Eye (tissue), 1 donor: Measurements from ENCODE around the gene TTC17.
A peak's percentile ranks its signal among the peaks of the same experiment; 100 is the strongest.
"Not testable (repeated sequence)": the region's sequence is repeated elsewhere in the genome, so short reads cannot be mapped to it uniquely, and the experiment has no call there.

Experiments
- DNase-seq: peaks from one replicate; pipeline ENCODE4 v3.0.0-alpha.2; 2015

The TTC17 gene

DNA sequence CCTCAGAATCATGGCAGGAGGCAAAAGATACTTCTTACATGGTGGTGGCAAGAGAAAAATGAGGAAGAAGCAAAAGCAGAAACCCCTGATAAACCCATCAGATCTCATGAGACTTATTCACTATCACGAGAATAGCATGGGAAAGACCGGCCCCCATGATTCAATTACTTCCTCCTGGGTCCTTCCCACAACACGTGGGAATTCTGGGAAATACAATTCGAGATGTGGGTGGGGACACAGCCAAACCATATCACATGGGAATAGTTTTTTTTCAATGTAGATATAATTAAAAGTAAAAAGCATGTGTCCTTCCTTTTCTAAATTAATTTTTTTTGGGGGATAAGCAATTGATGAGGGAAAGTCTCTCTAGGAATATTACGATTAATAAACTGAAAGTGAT, 118.8 kb downstream of the TTC17 start:
- not testable (repeated sequence) for DNase-seq

DNA sequence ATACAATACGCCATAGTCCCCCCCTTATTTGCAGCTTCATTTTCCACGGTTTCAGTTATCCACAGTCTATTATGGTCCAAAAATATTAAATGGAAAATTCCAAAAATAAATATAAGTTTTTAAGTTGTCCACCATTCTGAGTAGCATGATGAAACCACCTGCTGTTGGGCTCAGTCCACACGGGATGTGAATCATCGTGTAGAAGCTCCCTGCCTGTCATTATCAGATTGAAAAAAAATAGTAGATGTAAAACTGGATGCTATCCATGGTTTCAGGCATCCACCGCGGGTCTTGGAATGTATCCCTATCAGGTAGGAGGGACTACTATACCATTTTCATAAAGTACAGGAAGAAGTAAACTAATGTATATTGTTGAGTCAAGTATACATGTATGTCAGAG, 127.4 kb downstream of the TTC17 start:
- DNase-seq: no peak

DNA sequence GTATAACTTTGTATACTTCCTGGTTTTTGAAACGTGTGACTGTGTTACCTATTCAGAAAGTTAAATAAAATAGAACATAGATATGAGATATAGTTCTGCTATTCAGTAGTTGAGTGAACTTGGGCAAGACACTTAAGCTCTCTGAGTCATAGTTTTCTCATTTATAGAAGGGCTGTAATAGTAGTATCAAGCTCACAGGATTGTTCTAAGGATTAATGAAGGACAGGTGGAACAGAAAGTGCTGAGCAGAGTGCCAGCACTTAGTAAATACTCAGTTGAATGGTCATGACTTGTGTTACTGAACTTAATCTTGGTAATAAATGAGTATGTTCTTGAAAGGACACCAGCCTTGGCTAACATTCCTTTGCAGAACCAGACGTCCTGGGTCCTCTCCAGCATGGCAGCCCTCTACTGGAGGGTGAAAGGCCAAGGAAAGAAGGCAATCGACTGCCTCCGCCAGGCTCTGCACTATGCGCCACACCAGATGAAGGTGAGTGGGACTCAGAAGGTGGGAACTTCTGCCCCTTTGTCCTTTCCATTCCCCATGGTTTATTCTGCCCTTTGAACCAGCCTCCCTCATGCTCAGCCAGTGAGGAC, 131.2 kb downstream of the TTC17 start:
- DNase-seq: no peak

DNA sequence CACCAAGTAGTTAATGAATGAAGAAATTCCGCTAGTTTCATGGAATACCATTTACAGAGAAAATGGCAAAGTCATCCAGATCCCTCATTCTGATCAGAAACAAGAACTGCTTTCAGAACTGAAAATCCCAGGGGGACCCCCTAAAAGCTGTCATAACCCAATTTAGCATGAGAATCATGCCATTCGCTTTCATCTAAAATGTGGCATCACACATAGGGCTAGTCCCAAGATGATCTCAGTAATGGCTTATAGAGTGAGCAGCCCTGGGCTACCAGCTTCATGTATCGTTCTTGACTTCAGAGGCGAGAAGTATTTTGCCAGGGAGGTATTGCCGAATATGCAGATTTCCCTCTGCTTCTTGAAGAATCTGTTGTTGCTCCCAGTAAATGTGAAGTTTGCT, 134.0 kb downstream of the TTC17 start:
- DNase-seq: no peak

DNA sequence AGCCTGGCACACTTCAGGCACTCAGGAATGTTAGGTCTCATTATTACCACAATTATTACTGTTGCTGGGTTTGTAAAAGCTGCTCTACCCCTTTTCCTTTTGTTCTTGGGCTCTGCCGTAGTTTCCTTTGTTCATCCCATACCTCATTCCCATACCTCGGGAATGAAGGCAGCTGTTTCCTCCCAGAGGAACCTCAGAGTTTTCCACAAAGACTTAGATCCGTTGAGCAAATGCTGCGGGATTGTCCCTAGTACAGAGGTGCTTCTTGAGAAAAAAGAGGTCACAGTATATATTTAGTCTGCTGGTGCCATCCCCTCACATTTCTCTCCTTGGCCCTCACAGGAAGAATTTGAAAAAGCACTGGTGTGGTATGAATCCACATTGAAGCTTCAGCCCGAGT, 134.7 kb downstream of the TTC17 start:
- no peak for DNase-seq

DNA sequence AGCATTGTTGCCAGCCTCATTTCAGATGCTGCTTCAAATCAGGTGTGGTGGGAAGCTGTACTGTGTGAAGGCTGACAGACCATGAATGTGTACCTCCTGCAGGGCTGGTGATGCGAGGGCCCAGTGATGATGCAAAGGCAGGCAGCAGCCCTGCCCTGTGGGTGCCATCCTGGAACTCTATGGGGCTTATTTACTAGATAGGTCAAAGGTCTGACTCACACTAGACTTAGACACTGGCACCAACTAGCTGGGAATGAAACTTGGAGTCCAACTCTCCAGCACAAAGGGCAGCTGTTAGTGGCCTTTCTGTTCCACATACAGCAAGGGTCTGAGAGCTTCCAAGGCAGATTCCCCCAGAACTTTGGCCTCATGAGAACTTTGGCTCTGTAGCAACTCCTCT, 138.4 kb downstream of the TTC17 start:
- no peak for DNase-seq

DNA sequence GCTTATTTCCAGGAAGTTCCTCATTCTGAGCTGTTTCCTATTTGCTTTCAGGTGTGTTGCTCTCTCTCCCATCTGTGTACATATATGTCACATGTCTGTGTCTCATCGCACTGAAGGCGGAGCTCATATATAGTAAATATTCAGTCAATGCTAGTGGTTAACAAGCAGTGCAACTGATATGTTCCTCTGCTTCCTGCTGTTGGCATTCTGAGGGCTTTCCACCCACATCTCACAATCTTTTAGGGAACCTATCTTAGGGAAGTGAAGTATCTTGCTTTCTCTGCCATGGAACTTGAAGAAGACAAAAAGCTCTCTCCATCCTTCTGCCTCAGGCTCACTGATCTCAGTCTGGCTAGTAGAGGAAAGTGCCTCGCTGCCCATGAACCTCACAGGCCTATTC, 139.8 kb downstream of the TTC17 start:
- no peak for DNase-seq

DNA sequence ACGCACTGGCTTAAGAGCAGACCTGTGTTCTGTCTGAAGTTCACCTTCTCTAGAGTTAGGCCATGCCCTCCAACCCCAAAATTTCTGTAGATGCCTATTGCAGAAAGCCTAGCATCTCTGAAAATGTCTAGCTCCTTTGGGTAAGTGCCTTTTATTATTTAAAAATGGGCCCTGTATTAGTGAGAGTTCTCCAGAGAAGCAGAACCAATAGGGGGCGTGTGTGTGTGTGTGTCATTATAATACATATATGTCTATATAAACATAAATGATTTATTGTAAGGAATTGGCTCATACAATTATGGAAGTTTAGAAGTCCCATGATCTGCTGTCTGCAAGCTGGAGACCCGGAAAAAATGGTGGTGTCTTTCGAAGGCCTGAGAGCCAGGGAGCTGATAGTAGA, 144.7 kb downstream of the TTC17 start:
- DNase-seq: no peak

DNA sequence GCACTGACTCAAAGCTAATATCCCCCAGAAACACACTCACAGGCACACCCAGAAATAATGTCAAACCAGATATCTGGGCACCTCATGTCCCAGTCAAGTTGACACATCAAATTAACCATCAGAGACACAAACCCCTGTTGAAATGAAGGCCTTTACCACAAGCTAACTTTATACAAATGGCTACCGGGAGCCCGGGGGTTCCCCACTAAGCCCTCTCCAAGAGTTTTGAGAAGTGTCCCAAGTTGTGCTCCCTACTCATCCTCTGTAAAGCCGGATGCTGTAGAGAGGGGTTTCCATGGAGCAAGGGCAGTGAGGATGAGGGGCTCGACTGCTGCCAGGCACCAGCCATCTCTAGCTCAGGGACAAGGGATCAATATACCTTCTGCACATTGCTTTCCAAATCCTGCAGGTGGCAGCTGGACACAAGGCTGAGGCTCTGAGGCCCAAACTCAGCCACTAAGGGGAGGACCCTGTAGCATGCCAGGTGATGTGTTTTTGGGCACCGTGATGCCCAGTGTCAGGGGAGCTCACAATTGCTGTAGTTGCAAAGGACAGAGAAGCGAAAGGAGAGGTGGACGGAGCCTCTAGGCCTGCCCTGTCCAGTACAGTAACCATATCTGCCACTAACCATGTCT, 145.7 kb downstream of the TTC17 start:
- DNase-seq: peak; percentile 50

DNA sequence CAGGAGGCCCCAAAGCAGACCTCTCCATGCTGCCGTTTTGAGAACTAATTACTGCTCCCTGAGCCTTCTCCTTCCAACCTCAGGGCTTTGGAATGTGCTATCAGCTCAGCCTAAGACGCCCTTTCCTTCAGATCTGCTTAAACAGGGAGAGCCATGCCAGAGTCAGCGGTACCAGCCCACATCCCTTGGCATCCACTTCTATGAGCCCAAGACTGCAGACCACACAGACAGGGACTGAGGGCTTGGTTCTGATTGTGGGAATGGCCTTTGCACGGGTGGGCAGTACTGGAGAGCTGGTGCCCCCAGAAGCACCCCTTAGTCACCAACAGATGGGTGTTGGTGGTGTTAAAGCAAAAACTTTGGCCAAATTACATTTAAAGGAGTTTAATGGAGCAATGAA, 146.5 kb downstream of the TTC17 start:
- DNase-seq: no peak

DNA sequence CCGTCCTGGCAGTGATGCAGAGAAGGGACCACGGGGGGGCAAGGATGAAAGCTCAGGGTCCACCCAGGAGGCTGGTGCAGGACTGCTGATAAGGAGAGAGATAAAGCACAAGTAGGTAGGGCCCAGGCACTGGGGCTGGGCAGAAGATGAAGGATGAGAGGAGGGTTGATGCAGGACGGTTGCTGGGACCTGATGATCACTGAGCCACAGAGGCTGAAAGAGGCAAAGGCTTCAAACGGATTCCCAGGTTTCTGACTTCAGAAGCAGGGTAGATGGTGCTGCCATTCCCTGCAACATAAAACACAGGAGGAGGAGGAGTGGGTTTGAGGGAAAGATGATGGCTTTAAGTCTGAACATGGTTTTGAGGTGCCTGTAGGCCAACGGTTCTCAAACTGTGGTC, 148.5 kb downstream of the TTC17 start:
- no peak for DNase-seq

DNA sequence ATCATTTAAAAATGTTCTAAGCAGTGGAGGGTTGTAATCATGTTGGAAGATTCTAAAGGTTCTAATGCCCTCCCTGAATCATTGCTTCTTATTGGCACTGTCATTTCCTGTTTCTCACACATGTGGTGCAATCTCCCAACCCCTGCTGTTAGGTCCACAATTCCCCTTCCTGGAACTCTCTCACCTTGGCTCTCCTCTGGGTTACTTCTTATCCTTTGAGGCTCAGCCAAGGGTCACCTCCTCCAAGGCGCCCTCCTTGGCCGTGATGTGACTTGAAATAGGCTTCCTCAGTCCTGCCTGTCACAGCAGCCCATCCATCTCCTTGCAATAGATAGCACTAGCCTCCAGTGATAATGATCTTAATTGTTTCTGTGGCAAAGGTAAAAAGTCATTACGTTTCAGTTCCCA, 149.8 kb downstream of the TTC17 start:
- DNase-seq: no peak

DNA sequence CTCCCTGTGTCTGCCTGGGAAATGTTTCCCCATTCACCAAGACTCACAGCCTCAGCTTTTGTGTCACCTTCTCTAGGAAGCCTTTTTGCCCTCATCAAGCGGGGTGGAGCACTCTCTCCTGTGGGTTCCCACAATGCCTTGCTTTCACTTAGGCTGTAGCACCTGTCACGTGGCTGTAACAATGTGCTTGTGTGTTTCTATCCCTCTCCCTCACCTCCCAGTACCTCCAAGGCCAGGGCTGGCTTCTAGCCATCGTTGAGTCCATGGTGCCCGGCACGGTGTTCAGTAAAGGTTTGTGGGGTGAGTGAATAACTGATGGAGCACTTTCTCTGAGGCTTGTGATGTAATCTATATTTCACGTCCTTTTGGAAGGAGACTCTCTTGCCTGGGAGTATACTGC, 153.2 kb downstream of the TTC17 start:
- DNase-seq: no peak

DNA sequence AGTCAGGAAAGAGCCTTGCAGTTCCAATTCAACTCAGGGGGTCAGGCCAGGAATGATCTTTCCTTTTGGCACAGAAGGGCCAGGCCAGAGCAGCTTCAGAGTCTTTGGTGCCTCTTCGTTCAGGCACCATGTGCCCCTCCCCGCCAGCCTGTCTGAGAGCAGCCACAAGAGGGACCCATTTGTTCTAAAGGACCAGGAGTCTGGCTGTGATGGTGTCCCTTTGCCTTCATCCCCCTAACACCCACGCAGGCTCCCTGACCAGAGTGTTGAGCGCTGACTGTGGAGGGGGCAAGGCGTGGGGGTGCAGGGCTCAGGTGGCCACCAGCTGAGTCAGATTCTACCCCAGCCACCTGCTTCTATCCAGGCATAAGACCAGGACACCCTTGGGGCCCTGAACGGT, 156.4 kb downstream of the TTC17 start:
- peak; percentile 51 for DNase-seq

DNA sequence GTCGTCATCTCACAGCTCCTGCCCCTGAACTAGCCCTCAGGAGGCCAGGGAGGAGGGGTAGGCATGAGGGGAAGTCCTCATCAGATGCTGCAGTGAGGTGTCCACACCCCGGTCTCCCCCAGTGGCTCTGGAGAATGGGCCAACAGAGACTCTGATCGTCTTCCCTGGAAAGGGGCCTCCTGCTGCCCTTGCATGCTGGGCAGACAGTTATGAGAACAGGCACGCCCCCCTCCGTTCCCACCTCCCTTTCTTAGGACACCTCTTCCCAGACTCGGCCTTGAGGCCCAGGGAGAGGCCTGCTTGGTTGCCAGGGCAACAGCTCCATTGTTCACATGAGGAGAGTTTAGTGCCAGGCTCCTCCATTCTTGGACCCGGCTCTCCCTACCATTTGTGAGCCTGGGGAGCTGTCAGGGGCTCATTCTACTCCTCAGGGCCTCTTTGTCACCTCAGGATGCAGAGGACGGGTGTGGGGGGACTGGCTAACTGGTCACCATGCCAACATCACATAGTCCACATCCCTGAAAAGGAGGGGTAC, 157.7 kb downstream of the TTC17 start:
- peak; percentile 82 for DNase-seq

DNA sequence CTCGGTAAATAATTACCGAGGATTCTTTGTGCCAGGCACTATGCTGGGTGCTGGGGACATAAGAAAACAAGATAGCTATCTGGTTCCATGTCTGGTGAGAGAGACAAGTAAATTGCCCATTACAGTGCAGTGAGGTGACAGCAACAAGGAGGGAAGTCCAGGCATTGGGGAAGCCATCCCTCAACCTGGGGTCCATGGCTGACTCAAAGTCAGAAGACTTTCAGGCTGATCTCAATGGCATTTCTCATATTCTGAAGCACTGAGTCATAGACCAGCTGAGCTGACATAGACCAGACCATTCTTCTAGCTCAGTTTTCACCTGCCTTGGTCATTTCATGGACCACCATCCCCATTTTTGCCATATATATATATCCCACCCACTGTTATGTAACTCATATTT, 158.8 kb downstream of the TTC17 start:
- no peak for DNase-seq

DNA sequence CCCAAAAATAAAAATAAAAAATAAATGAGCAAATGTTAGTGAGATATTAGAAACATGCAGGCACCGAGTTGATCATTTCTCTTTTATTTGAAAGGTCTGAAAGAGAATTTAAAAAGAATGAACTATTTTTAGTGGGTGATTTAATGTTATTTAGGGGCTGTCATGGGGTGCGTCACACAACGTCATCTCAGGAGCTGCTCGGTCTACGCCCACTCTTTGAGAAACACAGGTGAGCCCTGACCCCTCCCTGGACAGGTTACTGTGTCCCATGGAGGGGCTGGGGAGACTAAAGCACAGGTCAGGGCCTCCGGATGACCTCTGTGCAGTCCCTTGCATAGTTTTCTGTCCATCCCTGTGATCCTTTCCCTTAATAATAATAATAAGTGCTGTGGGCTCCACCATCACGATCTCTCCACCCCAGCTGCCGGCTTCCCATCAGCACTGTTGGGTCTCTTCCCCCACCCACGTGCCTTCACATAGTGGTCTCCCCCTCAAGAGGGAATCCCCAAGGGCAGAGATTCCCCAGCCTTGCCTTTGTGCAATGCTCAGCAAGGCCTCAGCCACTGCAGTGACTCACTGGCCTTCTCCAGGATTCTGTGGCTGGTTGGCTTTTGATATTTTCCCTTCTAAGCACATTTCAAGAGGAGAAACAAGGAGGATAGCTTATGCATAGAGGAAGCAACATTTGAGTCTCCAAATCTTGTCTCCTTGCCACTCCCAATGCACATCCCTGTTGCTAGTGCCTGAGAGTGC, 159.9 kb downstream of the TTC17 start:
- DNase-seq: no peak

DNA sequence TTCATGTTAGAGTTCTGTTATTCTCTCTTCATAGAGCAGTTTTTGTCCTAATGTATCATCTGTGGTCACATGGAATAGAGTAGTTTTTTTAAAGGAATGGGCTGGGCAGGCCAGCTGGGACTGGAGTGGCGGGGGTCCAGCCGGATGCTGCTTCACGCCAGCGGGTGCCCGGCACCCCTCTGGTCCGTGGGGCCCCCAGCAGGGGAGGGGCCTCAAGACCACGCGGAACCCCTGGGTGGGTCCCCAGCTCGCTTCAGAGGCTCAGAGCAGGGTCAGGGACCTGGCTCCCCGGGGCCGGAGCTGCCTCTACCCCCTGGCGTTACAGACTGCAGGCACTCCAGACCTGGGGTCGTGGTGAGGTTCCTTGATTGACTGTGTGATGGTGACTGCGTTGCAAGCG, 162.8 kb downstream of the TTC17 start:
- no peak for DNase-seq

DNA sequence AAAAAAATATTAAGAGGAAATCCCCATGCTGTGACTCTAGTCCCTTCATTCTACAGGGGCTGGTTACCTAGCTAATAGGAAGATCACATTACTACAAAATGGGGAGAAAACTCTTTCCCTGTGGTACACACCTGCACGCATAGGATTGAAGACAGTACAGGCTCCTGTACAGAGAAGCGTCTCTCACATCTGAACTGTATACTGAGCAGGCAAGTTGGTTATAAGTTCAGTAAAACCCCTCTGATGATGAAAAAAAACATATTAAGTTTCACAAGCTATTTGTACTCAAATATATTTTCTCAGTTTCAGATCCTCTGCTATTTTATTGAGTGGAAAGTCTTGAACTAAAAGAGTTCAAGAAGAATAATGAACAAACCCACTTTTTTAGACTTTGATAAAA, 164.9 kb downstream of the TTC17 start:
- no peak for DNase-seq

DNA sequence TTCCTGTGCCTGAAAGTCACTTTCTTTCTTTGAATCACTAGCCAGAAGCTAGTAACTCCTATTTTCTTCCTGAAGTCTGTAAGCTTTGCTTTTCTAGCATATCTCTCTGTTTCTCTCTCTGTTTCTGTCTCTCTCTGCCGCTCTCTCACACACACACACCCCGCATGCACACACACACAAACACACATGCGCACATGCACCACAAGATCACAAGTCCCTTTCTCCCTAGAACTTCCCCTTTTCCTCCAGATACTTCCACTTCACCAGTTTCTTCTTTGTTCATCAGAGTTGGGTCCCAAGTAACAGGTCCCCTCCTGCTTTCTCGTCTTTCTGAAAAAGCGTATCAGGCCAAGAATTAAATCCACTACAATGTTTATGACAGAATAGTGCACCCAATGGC, 173.3 kb downstream of the TTC17 start:
- DNase-seq: no peak

DNA sequence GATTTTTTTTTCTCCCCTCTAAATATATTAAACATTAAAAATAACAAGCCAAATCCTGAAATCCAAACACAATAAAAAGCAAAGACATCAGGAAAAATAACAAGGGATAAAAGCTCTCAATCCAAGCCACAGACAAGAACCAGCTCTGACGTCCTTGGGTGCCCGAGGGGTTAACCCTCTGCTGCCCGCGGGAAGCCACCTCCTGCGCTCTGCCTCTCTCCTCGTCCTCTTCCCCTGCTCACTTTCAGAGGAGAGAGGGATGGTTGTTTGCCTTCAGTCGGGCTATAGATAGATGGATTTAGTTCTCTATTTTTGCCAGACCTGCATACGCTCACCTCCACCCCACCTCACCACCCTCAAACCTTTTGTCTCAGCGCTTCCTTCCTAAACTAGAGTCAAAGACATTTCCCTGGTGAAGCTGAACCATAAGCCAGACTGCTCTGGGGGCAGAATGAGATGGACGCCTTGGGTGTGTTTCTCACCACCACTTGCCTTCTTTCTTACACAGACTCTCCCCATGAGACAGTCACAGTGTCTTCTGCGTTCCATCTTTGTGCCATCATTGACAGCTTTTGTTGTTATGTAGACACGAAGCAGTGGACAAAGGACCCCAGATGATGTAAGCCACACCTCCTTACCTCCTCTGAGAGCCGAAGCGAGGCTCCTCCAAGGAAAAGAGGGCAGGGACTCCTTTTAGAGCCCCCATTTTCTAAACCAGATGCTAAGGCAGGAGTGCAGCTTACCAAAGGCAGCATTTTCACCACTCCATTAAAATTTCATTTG, 179.3 kb downstream of the TTC17 start:
- no peak for DNase-seq

DNA sequence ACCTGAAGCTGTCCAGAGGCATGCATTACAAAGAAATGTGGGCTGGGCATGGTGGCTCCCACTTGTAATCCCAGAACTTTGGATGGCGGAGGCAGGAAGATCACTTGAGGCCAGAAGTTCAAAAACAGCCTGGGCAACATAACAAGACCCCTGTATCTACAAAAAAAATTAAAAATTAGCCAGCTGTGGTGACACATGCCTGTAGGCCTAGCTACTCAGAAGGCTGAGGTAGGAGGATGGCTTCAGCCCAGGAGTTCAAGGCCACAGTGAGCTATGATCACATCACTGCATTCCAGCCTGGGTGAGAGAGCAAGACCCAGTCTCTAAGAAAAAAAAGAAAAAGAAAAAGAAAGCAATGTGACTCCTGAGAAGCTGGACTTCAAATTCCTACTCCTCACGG, 183.3 kb downstream of the TTC17 start:
- DNase-seq: no peak
